H1 (cell line): ENCODE data around the gene ARPC4.

Experiments
- CTCF ChIP-seq, 3 experiments: IDR thresholded peaks; 1 replicate in 2 of 3; 2 replicates in 1 of 3; pipeline versions ENCODE4 v1.5.1 to v1.6.1; 2011; ENCODE audit warnings: low read length in 3 of 3, mild to moderate bottlenecking in 3 of 3, inconsistent platforms in 2 of 3, low read depth in 1 of 3, moderate library complexity in 1 of 3; ENCODE audit not compliant: insufficient read depth in 1 of 3; ENCODE audit errors: control extremely low read depth in 1 of 3
- EGR1 ChIP-seq: IDR thresholded peaks from 2 replicates; pipeline ENCODE4 v1.6.1; 2011; ENCODE audit warnings: low read depth, low read length, borderline replicate concordance
- EP300 ChIP-seq, 2 experiments: IDR thresholded peaks; 1 replicate in 1 of 2; 2 replicates in 1 of 2; pipeline ENCODE4 v1.6.1; 2011 to 2012; ENCODE audit warnings: low read depth in 2 of 2, low read length in 2 of 2, mild to moderate bottlenecking in 2 of 2, borderline replicate concordance in 1 of 2, inconsistent platforms in 1 of 2, moderate library complexity in 1 of 2
- EZH2 ChIP-seq: fragments of 200-600 bp; sonication (generic); IDR thresholded peaks from 2 replicates; pipeline ENCODE4 v1.7.1; 2012; ENCODE audit warnings: low read depth, mild to moderate bottlenecking, moderate library complexity, low read length, inconsistent platforms; ENCODE audit not compliant: severe bottlenecking
- FOSL1 ChIP-seq: IDR thresholded peaks from 2 replicates; pipeline ENCODE4 v1.6.1; 2011; ENCODE audit warnings: mild to moderate bottlenecking, low read depth, low read length, moderate library complexity; ENCODE audit not compliant: insufficient read depth
- KDM1A ChIP-seq: fragments of 200-600, 300-600 bp; sonication (generic); IDR thresholded peaks from 2 replicates; pipeline ENCODE4 v1.7.1; 2016; ENCODE audit warnings: mild to moderate bottlenecking, low read length, borderline replicate concordance
- MAX ChIP-seq: IDR thresholded peaks from 2 replicates; pipeline ENCODE4 v1.6.1; 2012; ENCODE audit warnings: inconsistent platforms
- NRF1 ChIP-seq: IDR thresholded peaks from 2 replicates; pipeline ENCODE4 v1.6.1; 2011; ENCODE audit warnings: mild to moderate bottlenecking, low read depth, low read length, improper control_type of control experiment
- RBBP5 ChIP-seq: IDR thresholded peaks from 2 replicates; pipeline ENCODE4 v1.7.1; 2012; ENCODE audit warnings: low read depth, mild to moderate bottlenecking, inconsistent platforms, low read length, moderate library complexity, borderline replicate concordance
- RNF2 ChIP-seq: fragments of 200-900, 300-1000 bp; sonication (generic); IDR thresholded peaks from 2 replicates; pipeline ENCODE4 v1.7.1; 2016; ENCODE audit warnings: borderline replicate concordance, low read depth, mild to moderate bottlenecking, antibody characterized with exemption, low read length; ENCODE audit not compliant: poor library complexity, severe bottlenecking; ENCODE audit errors: missing control alignments
- SRF ChIP-seq: IDR thresholded peaks from 2 replicates; pipeline ENCODE4 v1.6.1; 2011; ENCODE audit warnings: mild to moderate bottlenecking, low read depth, low read length, moderate library complexity
- TAF1 ChIP-seq: IDR thresholded peaks from 2 replicates; pipeline ENCODE4 v1.6.1; 2011; ENCODE audit warnings: mild to moderate bottlenecking, low read depth, low read length
- TBP ChIP-seq: IDR thresholded peaks from 2 replicates; pipeline ENCODE4 v1.6.1; 2011; ENCODE audit warnings: low read depth, low read length, improper control_type of control experiment
- USF2 ChIP-seq: IDR thresholded peaks from 2 replicates; pipeline ENCODE4 v1.6.1; 2011; ENCODE audit warnings: low read length, improper control_type of control experiment

- no peak for TF ChIP-seq TAF1
- TF ChIP-seq USF2, result no peak
- TF ChIP-seq CTCF (IDR thresholded peaks at IDR 0.05; ENCODE audit: control extremely low read depth in 1 of 3, insufficient read depth in 1 of 3, low read depth in 1 of 3, low read length in 3 of 3), result no peak
- TF ChIP-seq EZH2, result no peak
- no peak for TF ChIP-seq RNF2
- TF ChIP-seq SRF, result no peak
- no peak for TF ChIP-seq FOSL1
- no peak for TF ChIP-seq TBP
- TF ChIP-seq EP300 (IDR thresholded peaks at IDR 0.05; ENCODE audit: borderline replicate concordance in 1 of 2, low read depth in 2 of 2, low read length in 2 of 2), result no peak
- no peak for TF ChIP-seq EGR1
- TF ChIP-seq RBBP5, result no peak
- no peak for TF ChIP-seq NRF1
- no peak for TF ChIP-seq MAX
- TF ChIP-seq KDM1A, result no peak
Observed at GRCh38 chr3:9834520-9835380, 41.9 kb downstream of the ARPC4 start.
